Epithelial cell of proximal tubule (primary cell): ENCODE measurements around the gene XPNPEP2. TPM values are rescaled to one million over a fixed set of nuclear protein-coding genes. Genes with fewer than 3 reads are reported as not detected.

Source experiments
- DNase-seq: peaks from one replicate; pipeline ENCODE4 v3.0.0-alpha.2; 2011; ENCODE audit warnings: low read depth
- H3K4me3 ChIP-seq: 2 replicates; pipeline ENCODE4 v1.5.1; 2011; ENCODE audit warnings: low read depth, mild to moderate bottlenecking, low read length
- total RNA-seq: library from RNA; depleted of rRNA; stranded (reverse); fragments of >200 nt; gene quantifications from 2 replicates; pipeline ENCODE4 v1.2.3, GENCODE V29; 2015
- TF ChIP-seq, protein P1 (sequence below): conservative IDR thresholded peaks from 2 replicates; pipeline ENCODE4 v1.5.1; 2012; ENCODE audit warnings: low read depth, mild to moderate bottlenecking, low read length

The XPNPEP2 gene
- total RNA-seq, 1 donor from 2014 or later, result not detected

DNA sequence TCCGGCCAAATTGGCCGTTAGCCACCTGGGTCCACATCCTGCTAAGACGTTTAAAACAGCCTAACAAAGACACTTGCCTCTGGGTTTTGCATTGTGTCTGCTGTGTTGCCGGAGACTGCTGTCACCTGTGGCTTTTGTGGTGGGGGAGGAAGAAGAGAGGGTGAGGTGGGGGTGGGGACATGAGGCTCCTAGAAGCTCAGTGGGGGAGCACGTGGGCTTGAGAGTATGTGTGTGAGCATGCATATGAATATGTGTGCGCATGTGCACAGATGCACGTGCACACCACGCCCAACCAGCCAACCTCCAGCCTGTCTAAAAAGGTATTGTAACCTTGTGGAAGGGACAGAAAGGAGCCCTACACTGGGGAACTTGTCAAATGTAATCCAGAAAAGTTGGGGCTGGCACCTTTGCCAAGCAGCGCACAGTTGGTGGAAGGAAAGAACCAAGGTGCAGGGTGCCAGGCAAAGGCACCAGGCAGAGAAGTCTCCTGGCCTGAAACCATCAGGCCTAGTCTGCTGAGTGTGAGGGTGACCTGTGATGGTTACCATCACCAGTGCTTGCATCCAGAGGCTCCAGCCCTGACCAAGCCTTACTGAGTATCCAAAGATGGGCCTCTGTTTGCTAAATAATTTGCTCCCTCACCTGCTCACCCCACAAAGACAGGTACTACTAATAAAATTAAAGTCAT is 30.8 kb downstream of the XPNPEP2 start:
- DNase-seq, result no peak
- TF ChIP-seq, protein P1, sequence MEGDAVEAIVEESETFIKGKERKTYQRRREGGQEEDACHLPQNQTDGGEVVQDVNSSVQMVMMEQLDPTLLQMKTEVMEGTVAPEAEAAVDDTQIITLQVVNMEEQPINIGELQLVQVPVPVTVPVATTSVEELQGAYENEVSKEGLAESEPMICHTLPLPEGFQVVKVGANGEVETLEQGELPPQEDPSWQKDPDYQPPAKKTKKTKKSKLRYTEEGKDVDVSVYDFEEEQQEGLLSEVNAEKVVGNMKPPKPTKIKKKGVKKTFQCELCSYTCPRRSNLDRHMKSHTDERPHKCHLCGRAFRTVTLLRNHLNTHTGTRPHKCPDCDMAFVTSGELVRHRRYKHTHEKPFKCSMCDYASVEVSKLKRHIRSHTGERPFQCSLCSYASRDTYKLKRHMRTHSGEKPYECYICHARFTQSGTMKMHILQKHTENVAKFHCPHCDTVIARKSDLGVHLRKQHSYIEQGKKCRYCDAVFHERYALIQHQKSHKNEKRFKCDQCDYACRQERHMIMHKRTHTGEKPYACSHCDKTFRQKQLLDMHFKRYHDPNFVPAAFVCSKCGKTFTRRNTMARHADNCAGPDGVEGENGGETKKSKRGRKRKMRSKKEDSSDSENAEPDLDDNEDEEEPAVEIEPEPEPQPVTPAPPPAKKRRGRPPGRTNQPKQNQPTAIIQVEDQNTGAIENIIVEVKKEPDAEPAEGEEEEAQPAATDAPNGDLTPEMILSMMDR, result no peak
- H3K4me3 ChIP-seq, result no peak overlapping the region

DNA sequence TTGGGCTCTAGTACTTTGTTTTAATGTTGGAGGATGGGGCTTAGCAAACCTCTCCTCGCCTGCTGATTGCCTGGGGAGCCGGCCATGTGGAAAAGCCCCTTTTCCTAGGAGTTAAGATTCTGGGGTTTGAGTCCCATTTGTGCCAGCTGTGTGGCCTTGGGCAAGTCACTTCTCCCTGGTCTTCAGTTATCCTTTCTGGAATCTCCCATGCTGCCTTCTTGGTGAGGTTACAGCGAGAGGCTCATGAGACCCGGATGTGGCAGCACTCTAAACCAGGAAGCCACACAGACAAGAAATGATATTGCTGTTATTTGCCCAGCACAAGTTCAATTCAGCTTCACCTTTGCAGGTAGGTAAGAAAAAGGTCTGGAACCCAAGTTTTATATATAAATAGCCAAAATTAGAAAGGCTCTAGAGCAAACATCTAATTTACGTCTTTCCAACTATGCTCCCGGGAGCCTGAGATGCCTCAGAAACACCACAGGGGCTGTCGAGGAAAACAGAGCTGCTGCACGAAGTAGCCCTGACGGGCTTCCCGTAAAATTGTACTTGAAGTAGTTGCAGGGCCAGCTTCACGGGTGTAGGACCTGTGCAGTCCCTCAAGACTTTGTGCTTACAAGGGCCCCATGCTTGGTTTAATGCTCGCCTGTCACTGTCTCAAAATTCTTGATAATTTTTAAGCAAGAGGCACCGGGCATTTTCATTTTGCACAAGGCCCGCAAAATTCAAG is 32.7 kb downstream of the XPNPEP2 start:
- no peak overlapping the region for H3K4me3 ChIP-seq
- DNase-seq, result no peak
- TF ChIP-seq, protein P1, result no peak

DNA sequence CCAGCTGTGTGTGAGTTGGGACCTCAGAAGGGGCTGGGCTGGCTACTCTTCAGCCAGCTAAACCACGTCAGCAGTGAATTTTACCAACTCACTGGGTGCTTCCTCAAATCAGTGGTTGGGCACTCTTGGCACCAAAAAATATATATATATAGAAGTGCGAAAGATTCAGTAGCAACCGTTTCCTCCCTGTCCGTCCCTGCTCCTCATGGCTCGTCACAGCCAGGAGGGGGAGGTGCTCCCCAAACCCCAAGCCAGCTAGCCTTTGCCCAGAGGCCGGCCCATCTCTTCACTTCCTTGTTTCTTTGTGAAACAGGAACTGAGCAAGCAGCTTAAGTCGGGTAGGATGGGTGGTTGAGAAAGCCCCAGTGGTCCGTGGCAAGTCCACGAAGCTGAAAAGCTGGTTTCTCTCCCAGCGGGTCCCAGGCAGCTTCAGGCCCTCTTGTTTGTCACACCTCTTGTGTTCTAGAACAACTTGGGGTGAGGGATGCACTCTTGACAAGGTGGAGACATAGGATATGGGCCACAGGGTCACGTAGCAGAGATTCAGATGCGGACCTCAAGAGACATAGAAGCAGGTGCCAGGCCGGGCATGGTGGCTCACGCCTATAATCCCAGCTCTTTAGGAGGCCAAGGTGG is 34.1 kb downstream of the XPNPEP2 start:
- DNase-seq, result no peak
- TF ChIP-seq, protein P1, result no peak
- no peak overlapping the region for H3K4me3 ChIP-seq

GRCh38 chrX:129773649-129774458 is 35.1 kb downstream of the XPNPEP2 start:
- no peak for DNase-seq
- no peak overlapping the region for H3K4me3 ChIP-seq
- TF ChIP-seq, protein P1, result no peak

DNA sequence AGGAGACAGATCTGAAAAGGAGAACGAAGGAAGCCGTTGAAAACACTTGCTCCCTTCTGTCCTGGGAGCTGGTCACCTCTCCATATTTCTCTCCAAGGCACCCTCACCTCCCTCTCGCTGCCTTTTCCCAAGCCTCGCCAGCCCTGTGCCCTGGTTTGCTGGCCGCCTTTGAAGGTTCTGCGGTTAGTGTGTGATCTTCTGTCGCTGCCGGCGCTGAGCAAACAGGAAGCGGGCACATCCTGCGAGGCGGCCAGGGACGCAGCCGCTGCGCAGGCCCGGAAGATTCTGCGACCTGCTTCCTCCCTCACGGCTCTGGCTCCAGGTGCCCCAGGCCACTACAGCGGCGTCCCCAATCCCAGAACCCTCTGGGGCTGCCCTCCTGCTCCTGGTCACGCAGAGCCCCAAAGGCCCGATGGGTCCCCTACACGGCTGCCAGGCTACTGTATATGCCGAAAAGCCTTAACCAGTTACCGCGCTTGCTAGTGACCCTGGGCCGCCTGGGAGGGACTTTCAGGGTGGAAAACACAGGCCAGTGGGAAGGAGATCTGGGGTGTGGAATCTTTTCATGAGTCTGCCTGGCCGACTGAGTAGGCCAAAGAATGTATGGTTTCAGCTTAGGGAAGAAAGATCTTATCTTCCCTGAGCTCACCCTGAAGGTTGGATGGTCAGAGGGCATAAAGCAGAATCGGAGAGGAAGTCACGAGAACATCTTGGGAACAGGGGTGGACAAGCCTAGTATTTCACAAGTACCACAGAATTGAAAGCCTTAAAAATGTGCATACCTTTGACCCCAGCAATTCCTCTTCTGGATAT is 38.6 kb downstream of the XPNPEP2 start:
- no peak overlapping the region for H3K4me3 ChIP-seq
- TF ChIP-seq, protein P1, result no peak
- DNase-seq, result no peak

DNA sequence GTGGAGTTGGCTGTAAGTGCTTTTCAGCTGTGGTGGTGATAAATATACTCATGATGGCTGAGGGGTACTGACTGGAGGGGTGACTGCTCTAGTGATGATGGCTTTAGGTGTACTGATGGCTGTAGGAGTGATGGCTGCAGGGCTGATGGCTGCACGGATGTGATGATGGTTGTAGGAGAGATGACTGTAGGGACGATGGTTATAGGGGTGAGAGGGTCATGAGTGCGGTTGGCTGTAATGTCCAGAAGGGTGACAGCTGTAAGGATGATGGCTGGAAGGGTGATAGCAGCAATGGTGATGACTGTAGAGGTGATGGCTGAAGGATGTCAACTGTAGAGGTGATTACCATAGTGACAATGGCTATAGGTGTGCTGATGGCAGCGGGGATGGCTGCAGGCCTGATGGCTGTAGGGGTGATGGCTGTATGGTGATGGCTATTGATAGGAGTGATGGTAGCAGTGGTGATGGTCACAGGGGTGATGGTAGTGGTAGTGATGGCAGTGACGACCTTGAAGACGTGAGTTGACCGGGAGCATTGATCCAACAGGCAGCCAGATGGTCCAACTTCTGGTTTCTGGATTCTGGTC is 40.4 kb downstream of the XPNPEP2 start:
- TF ChIP-seq, protein P1, result no peak
- no peak for DNase-seq
- H3K4me3 ChIP-seq, result no peak overlapping the region
